Activated T-cell treated with anti-CD3 and anti-CD28 coated beads, Interleukin-2, amount 50 U/mL, for 4 hours (primary cell): ENCODE data around the gene CACNA1B. TPM values are rescaled to one million over a fixed set of nuclear protein-coding genes. Genes with fewer than 3 reads are reported as not detected.
"Not testable (repeated sequence)": the region's sequence is repeated elsewhere in the genome, so short reads cannot be mapped to it uniquely, and the experiment has no call there.

Experiments
- ATAC-seq, 2 donors: fragments of 200-7000 bp; cut with Tn5 transposase; one replicate each; pipeline ENCODE4 v1.10.0; 2021
- DNase-seq: peaks from one replicate; pipeline ENCODE4 v3.0.0-alpha.2; 2020
- H3K27me3 Mint-ChIP-seq: one replicate; pipeline ENCODE4 v1.8.0; 2021; ENCODE audit warnings: low read depth, mixed read lengths
- H3K36me3 Mint-ChIP-seq: one replicate; pipeline ENCODE4 v1.8.0; 2022; ENCODE audit warnings: mixed read lengths; ENCODE audit not compliant: insufficient read depth
- H3K4me1 Mint-ChIP-seq: one replicate; pipeline ENCODE4 v1.8.0; 2021; ENCODE audit warnings: low read depth, mixed read lengths
- H3K4me3 Mint-ChIP-seq: one replicate; pipeline ENCODE4 v1.8.0; 2021; ENCODE audit warnings: mild to moderate bottlenecking, moderate library complexity, mixed read lengths
- H3K9me3 Mint-ChIP-seq: one replicate; pipeline ENCODE4 v1.8.0; 2021; ENCODE audit warnings: mixed read lengths
- total RNA-seq, 3 donors: library from RNA; stranded (reverse); gene quantifications; one replicate each; pipeline ENCODE4 v1.2.1, GENCODE V29; 2021

Gene CACNA1B
- total RNA-seq: under 1 TPM in 1 of 3 donors, not detected in 2; 0.03 TPM

GRCh38 chr9:137877506-137878122, at the start of gene CACNA1B:
Gene CACNA1B (plus strand): TSS chr9:137877782. CDS start chr9:137877934, 152 bp downstream.
- H3K36me3 Mint-ChIP-seq, H3K9me3 Mint-ChIP-seq, H3K4me3 Mint-ChIP-seq, DNase-seq, H3K4me1 Mint-ChIP-seq: not testable (repeated sequence)
- peaks cover 47% of the 10 kb centered on the region for H3K27me3 Mint-ChIP-seq
- ATAC-seq: peak; percentile 13 to 18

- Mint-ChIP-seq H3K4me3 (no peak overlapping the region), H3K4me1 (no peaks in the 10 kb centered on the region), H3K36me3 (peaks cover 40% of the 10 kb centered on the region), H3K9me3 (no peaks in the 10 kb centered on the region), H3K27me3 (no peaks in the 10 kb centered on the region)
- no peak for ATAC-seq
- no peak for DNase-seq
Observed at GRCh38 chr9:137827908-137828526, 49.6 kb upstream of the CACNA1B start.

- H3K9me3 Mint-ChIP-seq: no peaks in the 10 kb centered on the region
- H3K36me3 Mint-ChIP-seq: peaks cover 40% of the 10 kb centered on the region
- ATAC-seq: no peak
- DNase-seq: no peak
- H3K27me3 Mint-ChIP-seq: no peaks in the 10 kb centered on the region
- H3K4me3 Mint-ChIP-seq: no peak overlapping the region
- H3K4me1 Mint-ChIP-seq: no peaks in the 10 kb centered on the region
Observed at GRCh38 chr9:137828527-137829259, 48.9 kb upstream of the CACNA1B start.

GRCh38 chr9:137829260-137829996, 48.2 kb upstream of the CACNA1B start:
- H3K4me3 Mint-ChIP-seq: no peak overlapping the region
- ATAC-seq (no peak), DNase-seq (no peak)
- no peaks in the 10 kb centered on the region for H3K4me1 Mint-ChIP-seq
- H3K9me3 Mint-ChIP-seq: no peaks in the 10 kb centered on the region
- no peaks in the 10 kb centered on the region for H3K27me3 Mint-ChIP-seq
- H3K36me3 Mint-ChIP-seq: peaks cover 32% of the 10 kb centered on the region

GRCh38 chr9:137832191-137832700, 45.3 kb upstream of the CACNA1B start:
- Mint-ChIP-seq H3K4me3 (no peak overlapping the region), H3K27me3 (no peaks in the 10 kb centered on the region), H3K9me3 (no peaks in the 10 kb centered on the region), H3K4me1 (no peaks in the 10 kb centered on the region), H3K36me3 (peaks cover 18% of the 10 kb centered on the region)
- no peak for ATAC-seq
- no peak for DNase-seq

- H3K4me3 Mint-ChIP-seq: no peak overlapping the region
- H3K36me3 Mint-ChIP-seq: peaks cover 18% of the 10 kb centered on the region
- DNase-seq: no peak
- no peaks in the 10 kb centered on the region for H3K27me3 Mint-ChIP-seq
- no peak for ATAC-seq
- H3K9me3 Mint-ChIP-seq: no peaks in the 10 kb centered on the region
- no peaks in the 10 kb centered on the region for H3K4me1 Mint-ChIP-seq
Observed at GRCh38 chr9:137832830-137833590, 44.6 kb upstream of the CACNA1B start.

- Mint-ChIP-seq H3K27me3 (no peaks in the 10 kb centered on the region), H3K9me3 (no peaks in the 10 kb centered on the region), H3K4me1 (no peaks in the 10 kb centered on the region), H3K36me3 (peaks cover 18% of the 10 kb centered on the region), H3K4me3 (no peak overlapping the region)
- ATAC-seq (no peak), DNase-seq (no peak)
Observed at GRCh38 chr9:137833721-137834613, 43.6 kb upstream of the CACNA1B start.

- peaks cover 13% of the 10 kb centered on the region for H3K36me3 Mint-ChIP-seq
- H3K27me3 Mint-ChIP-seq: no peaks in the 10 kb centered on the region
- no peaks in the 10 kb centered on the region for H3K4me1 Mint-ChIP-seq
- no peaks in the 10 kb centered on the region for H3K9me3 Mint-ChIP-seq
- no peak overlapping the region for H3K4me3 Mint-ChIP-seq
- DNase-seq: no peak
- no peak for ATAC-seq
Observed at GRCh38 chr9:137834846-137835546, 42.6 kb upstream of the CACNA1B start.

GRCh38 chr9:137836151-137836830, 41.3 kb upstream of the CACNA1B start:
- Mint-ChIP-seq H3K36me3 (peaks cover 11% of the 10 kb centered on the region), H3K9me3 (no peaks in the 10 kb centered on the region), H3K4me1 (no peaks in the 10 kb centered on the region), H3K4me3 (no peak overlapping the region), H3K27me3 (no peaks in the 10 kb centered on the region)
- ATAC-seq: no peak
- DNase-seq: no peak

GRCh38 chr9:137836831-137837241, 40.7 kb upstream of the CACNA1B start:
- H3K27me3 Mint-ChIP-seq: no peaks in the 10 kb centered on the region
- ATAC-seq (peak in 1 of 2 donors; percentile 10), DNase-seq (no peak)
- H3K36me3 Mint-ChIP-seq: peaks cover 8% of the 10 kb centered on the region
- no peaks in the 10 kb centered on the region for H3K4me1 Mint-ChIP-seq
- no peak overlapping the region for H3K4me3 Mint-ChIP-seq
- H3K9me3 Mint-ChIP-seq: no peaks in the 10 kb centered on the region

GRCh38 chr9:137837345-137838278, 40.0 kb upstream of the CACNA1B start:
- H3K4me3 Mint-ChIP-seq: no peak overlapping the region

More at GRCh38 chr9:137837345-137838278, 40.0 kb upstream of the CACNA1B start:
- Mint-ChIP-seq H3K9me3 (no peaks in the 10 kb centered on the region), H3K27me3 (no peaks in the 10 kb centered on the region), H3K4me1 (no peaks in the 10 kb centered on the region), H3K36me3 (peaks cover 8% of the 10 kb centered on the region)
- DNase-seq (no peak), ATAC-seq (no peak)
